Uterus (tissue), 4 donors: ENCODE measurements around the gene THSD4. TPM values are rescaled to one million over a fixed set of nuclear protein-coding genes. Genes with fewer than 3 reads are reported as not detected.

Experiments used
- DNase-seq, 2 donors: peaks; one replicate each; pipeline ENCODE4 v3.0.0-alpha.2; 2019 to 2020
- H3K27ac ChIP-seq, 2 donors: fragments of 200-600 bp; sonication (generic); 1 replicate in 1 of 2; 2 replicates in 1 of 2; pipeline ENCODE4 v1.5.1; 2016 to 2018
- H3K27me3 ChIP-seq, 2 donors: fragments of 200-600 bp; sonication (generic); one replicate each; pipeline ENCODE4 v1.5.1; 2018 to 2019; ENCODE audit warnings: control low read depth in 1 of 2
- H3K36me3 ChIP-seq, 2 donors: fragments of 200-600 bp; sonication (generic); one replicate each; pipeline ENCODE4 v1.5.1; 2019; ENCODE audit warnings: control low read depth in 1 of 2
- H3K4me1 ChIP-seq, 2 donors: fragments of 200-600 bp; sonication (generic); one replicate each; pipeline ENCODE4 v1.5.1; 2018 to 2019; ENCODE audit warnings: control low read depth in 1 of 2
- H3K4me3 ChIP-seq, 2 donors: fragments of 200-600 bp; sonication (generic); 1 replicate in 1 of 2; 2 replicates in 1 of 2; pipeline ENCODE4 v1.5.1; 2018 to 2019; ENCODE audit warnings: mild to moderate bottlenecking in 1 of 2
- H3K9me3 ChIP-seq, 2 donors: fragments of 200-600 bp; sonication (generic); one replicate each; pipeline ENCODE4 v1.5.1; 2019; ENCODE audit warnings: control low read depth in 1 of 2
- POLR2A ChIP-seq, 2 donors: fragments of 450-650 bp; IDR thresholded peaks; one replicate each; pipeline ENCODE4 v1.6.1; 2016; ENCODE audit warnings: antibody characterized with exemption in 2 of 2, mild to moderate bottlenecking in 1 of 2, moderate library complexity in 1 of 2
- intact Hi-C: fragments of 100-400 bp; cut with DNase I; formaldehyde crosslinking; loops from one replicate; pipeline ENCODE4 v1.15.1; 2023; ENCODE audit warnings: low total_unique reads
- total RNA-seq, 4 donors: library from RNA; depleted of rRNA in 3 of 4; stranded (reverse); fragments of >200 nt in 3 of 4; gene quantifications; one replicate each; pipeline versions ENCODE4 v1.1.0 to v1.2.4, GENCODE V29; 2014 to 2023
- TF ChIP-seq, protein P1 (sequence below), 4 experiments: fragments of 200-600 bp in 2 of 4; fragments of 450-650 bp in 2 of 4; sonication (generic) in 2 of 4; IDR thresholded peaks; one replicate each; pipeline ENCODE4 v1.5.1; 2016 to 2019; ENCODE audit warnings: antibody characterized with exemption in 4 of 4, mild to moderate bottlenecking in 2 of 4, moderate library complexity in 1 of 4
- donor health status: DM: yes; HTN: yes; CAD: no.

THSD4 gene
- total RNA-seq, 4 donors from 2014 or later = 7.1 to 144 (median 35.4) TPM

DNA sequence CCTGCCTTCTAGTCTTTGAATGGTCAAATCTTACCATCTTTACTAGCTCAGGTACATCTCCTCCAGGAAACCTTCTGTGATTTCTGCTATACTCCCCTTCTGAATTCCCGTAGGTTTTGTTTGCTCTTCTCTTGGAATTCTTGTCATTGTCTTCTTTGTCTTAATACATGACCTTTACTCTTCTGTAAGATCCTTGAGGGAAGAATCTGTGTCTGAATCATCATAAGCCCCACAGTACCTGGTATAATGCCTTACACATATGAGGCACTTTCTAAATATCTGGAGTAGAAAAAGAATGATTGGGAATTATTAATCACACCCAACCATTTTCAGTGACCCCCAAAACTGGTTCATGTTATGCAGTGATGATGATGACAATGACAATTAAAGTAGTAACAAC, 485.0 kb downstream of the THSD4 start:
- H3K9me3 ChIP-seq = no peaks in the 10 kb centered on the region
- peak overlapping the region; percentile 61 to 67 for H3K27ac ChIP-seq
- no peaks in the 10 kb centered on the region for H3K36me3 ChIP-seq
- intact Hi-C loops = no loop called here
- TF ChIP-seq, protein P1, sequence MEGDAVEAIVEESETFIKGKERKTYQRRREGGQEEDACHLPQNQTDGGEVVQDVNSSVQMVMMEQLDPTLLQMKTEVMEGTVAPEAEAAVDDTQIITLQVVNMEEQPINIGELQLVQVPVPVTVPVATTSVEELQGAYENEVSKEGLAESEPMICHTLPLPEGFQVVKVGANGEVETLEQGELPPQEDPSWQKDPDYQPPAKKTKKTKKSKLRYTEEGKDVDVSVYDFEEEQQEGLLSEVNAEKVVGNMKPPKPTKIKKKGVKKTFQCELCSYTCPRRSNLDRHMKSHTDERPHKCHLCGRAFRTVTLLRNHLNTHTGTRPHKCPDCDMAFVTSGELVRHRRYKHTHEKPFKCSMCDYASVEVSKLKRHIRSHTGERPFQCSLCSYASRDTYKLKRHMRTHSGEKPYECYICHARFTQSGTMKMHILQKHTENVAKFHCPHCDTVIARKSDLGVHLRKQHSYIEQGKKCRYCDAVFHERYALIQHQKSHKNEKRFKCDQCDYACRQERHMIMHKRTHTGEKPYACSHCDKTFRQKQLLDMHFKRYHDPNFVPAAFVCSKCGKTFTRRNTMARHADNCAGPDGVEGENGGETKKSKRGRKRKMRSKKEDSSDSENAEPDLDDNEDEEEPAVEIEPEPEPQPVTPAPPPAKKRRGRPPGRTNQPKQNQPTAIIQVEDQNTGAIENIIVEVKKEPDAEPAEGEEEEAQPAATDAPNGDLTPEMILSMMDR (IDR thresholded peaks at IDR 0.05) = no peak
- no peak for TF ChIP-seq POLR2A (IDR thresholded peaks at IDR 0.05)
- DNase-seq = no peak
- peaks cover 0 to 8% of the 10 kb centered on the region in 2 donors for H3K4me1 ChIP-seq
- no peak overlapping the region for H3K4me3 ChIP-seq
- H3K27me3 ChIP-seq = no peaks in the 10 kb centered on the region

DNA sequence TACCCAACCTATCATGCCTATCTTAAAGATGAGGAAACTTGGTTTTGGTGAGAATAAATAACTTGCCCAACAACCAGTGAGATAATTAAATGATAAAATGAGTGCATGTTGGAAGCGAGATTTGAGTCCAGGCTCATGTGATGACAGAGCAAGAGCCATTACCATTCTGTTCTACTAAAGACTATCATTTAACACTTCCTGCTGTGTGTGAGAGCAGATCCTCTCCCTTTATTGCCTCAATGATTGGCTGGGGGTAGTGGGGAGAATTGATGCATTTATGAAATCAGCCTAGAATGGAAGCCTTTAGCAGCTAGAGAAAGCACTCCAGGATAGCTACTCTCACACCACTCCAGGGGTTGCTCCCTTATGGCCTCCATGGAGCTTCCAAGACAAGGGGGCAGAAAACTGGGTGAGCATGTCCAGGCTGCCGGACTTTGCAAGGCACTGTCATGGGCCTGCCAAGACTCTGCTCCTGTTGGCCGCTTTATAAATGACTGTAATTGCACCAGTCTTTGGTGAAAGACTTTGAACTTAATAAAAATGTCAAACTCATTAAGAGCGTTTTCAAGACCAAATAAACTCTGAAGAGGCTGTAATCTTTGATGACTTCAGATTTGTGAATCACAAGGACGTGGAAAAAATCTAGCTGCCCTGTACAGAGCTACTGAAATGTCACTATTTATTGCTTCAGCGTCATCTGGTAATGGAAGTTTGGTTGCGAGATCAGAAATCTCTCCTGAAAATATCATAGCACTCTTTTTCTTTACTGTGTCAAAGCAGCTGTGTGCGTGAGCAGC, 486.0 kb downstream of the THSD4 start:
- DNase-seq = peak in 1 of 2 donors; percentile 27
- TF ChIP-seq, protein P1 (IDR thresholded peaks at IDR 0.05) = no peak
- no peak for TF ChIP-seq POLR2A (IDR thresholded peaks at IDR 0.05)
- Histone ChIP-seq H3K27ac (peak overlapping the region; percentile 21 to 67), H3K9me3 (no peaks in the 10 kb centered on the region), H3K4me1 (peaks cover 0 to 8% of the 10 kb centered on the region in 2 donors), H3K4me3 (no peak overlapping the region), H3K36me3 (no peaks in the 10 kb centered on the region), H3K27me3 (no peaks in the 10 kb centered on the region)
- intact Hi-C loops = no loop called here

DNA sequence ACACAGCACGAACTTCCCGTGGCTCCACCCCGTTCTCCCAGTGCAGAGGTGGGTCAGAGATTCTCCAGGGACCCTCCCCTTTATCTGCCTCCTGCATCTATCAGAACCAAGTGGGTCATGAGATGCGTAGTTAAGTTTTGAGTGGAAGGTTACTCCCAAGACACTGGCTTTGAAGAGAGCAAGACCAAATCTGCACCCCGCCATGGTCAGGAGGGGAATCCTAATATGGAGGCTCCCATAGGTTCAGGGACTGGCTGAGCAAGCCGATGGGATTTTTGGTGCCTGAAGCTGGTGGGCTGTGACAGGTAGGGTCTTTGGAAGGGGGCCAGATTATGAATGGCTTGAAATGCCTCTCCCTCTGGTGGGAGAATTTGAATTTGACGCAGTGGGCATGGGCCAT, 488.1 kb downstream of the THSD4 start:
- intact Hi-C loops = no loop called here

GRCh38 chr15:71607383-71607782, 492.1 kb downstream of the THSD4 start:
- H3K27me3 ChIP-seq = no peaks in the 10 kb centered on the region
- H3K4me1 ChIP-seq = no peaks in the 10 kb centered on the region
- intact Hi-C loops = no loop called here
- no peaks in the 10 kb centered on the region for H3K9me3 ChIP-seq
- DNase-seq = no peak
- H3K36me3 ChIP-seq = no peaks in the 10 kb centered on the region
- H3K4me3 ChIP-seq = no peak overlapping the region
- no peak for TF ChIP-seq POLR2A (IDR thresholded peaks at IDR 0.05)
- TF ChIP-seq, protein P1 (IDR thresholded peaks at IDR 0.05) = no peak
- no peak overlapping the region for H3K27ac ChIP-seq

More for the DNA sequence above, 488.1 kb downstream of the THSD4 start:
- H3K4me1 ChIP-seq = peaks cover 0 to 8% of the 10 kb centered on the region in 2 donors
- no peak overlapping the region for H3K27ac ChIP-seq
- H3K27me3 ChIP-seq = no peaks in the 10 kb centered on the region
- H3K9me3 ChIP-seq = no peaks in the 10 kb centered on the region
- H3K36me3 ChIP-seq = no peaks in the 10 kb centered on the region
- TF ChIP-seq POLR2A (IDR thresholded peaks at IDR 0.05) = no peak
- TF ChIP-seq, protein P1 (IDR thresholded peaks at IDR 0.05) = no peak
- H3K4me3 ChIP-seq = no peak overlapping the region
- DNase-seq = no peak

DNA sequence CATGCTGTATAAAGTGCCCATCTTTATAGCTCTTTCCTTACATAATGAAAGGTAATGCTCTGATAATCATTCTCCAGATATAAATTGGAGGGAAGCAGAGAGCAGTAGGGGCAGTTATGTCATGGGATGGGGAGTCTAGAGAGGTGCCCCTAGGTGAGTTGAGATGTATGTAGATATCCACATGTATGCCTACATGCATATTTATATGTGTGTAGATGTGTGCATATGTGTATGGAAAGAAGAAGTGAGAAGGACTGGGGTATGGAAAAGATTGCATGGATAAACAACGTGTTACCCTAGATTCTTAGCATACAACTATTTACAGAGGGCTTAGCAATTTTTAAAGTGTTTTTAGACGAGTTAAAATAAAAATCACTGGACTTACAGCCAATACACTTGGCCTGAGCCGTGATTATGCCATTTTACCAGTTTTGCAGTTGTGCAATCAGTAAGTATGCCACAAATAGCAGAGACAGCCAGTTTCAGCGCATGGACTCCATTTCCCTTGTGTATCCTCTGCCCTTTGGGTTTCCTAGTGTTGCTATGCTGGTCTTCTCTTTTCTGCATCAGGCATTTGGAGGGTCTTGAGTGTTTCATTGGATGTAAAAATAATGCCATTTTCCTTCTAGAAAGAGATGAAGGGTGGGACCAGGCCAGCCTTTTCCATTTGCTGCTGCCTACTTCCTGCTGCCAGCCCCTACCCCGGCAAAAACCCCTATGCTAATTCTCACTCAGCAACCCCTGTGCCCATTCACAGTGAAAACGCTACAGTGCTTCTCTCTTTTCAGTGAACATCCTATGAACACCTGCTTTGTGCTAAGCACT, 495.7 kb downstream of the THSD4 start:
- Histone ChIP-seq H3K4me1 (no peaks in the 10 kb centered on the region), H3K36me3 (no peaks in the 10 kb centered on the region), H3K4me3 (no peak overlapping the region), H3K9me3 (no peaks in the 10 kb centered on the region), H3K27me3 (no peaks in the 10 kb centered on the region), H3K27ac (no peak overlapping the region)
- TF ChIP-seq, protein P1 (IDR thresholded peaks at IDR 0.05) = no peak
- TF ChIP-seq POLR2A (IDR thresholded peaks at IDR 0.05) = no peak
- intact Hi-C loops = no loop called here
- DNase-seq = no peak
